ENCODE results near the gene SH3GLB2. TPM values are rescaled to one million over a fixed set of nuclear protein-coding genes. Genes with fewer than 3 reads are reported as not detected.
A peak's percentile ranks its signal among the peaks of the same experiment; 100 is the strongest.

The SH3GLB2 gene
- total and polyA plus RNA-seq, 2 experiments from 2014 or later: 21.9 to 68.0 TPM

DNA sequence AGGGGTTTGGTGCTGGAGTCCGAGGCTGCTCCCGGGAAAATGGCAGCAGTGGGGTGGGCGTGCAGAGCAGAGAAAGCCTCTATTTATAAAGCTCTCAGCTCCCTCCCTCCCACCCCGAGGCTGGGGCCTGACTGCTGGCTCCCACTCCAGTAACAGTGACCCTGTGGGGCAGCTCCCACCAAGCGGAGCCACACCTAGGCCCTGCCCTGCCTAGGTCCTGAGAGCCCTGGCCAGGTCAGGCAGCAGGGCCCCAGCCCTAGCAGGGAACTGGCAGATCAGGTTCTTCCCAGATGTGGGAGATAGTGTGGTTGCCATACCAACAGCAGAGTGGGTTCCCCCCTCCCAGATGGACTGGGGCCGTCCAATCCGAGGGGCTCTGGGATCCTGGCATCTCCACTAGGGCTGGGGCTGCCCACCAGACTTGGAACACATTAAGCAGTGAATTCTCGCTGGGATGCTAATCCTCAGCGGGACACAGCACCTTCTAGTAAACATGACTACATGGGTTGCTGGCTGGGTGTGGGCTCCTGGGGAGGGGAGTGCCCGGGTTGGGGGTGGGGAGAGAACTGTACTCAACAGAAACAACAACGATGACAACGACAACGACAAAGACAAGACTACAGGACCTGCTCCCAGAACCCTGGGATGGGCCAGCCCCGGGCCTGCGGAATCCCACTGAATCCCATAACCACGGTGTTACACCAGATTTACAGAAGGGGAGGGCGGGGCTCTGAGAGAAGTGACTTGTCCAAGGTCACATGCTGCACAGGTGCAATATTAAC, 1.5 kb downstream of the SH3GLB2 start:
- H3K27ac ChIP-seq (ENCODE audit: low read depth): no peak overlapping the region
- ATAC-seq (peak; percentile 68), DNase-seq (ENCODE audit: low spot score) (peak; percentile 76)
- H3K4me2 ChIP-seq: peak overlapping the region; percentile 79
- TF ChIP-seq ZNF331 (CRISPR knock-in tag; IDR thresholded peaks at IDR 0.05; ENCODE audit: low read depth) (no peak), NANOG (IDR thresholded peaks at IDR 0.05; ENCODE audit: borderline replicate concordance) (no peak), REST (IDR thresholded peaks at IDR 0.05; ENCODE audit: unreplicated experiment) (no peak), POLR2AphosphoS5 (IDR thresholded peaks at IDR 0.05; ENCODE audit: low read depth) (no peak), EZH2phosphoT487 (IDR thresholded peaks at IDR 0.05; ENCODE audit: unreplicated experiment) (no peak), CREB1 (CRISPR knock-in tag; IDR thresholded peaks at IDR 0.05; ENCODE audit: low read depth) (no peak), ZNF462 (CRISPR knock-in tag; IDR thresholded peaks at IDR 0.05) (no peak), EZH2 (IDR thresholded peaks at IDR 0.05; ENCODE audit: low read depth, unreplicated experiment) (no peak), CTCF (conservative IDR thresholded peaks at IDR 0.05; ENCODE audit: low read depth in 2 of 2) (no peak), STAT1 (IDR thresholded peaks at IDR 0.05; ENCODE audit: unreplicated experiment) (no peak), JUNB (IDR thresholded peaks at IDR 0.05; ENCODE audit: unreplicated experiment) (no peak), ZNF114 (CRISPR knock-in tag; IDR thresholded peaks at IDR 0.05) (no peak)
- TF ChIP-seq, protein P1, sequence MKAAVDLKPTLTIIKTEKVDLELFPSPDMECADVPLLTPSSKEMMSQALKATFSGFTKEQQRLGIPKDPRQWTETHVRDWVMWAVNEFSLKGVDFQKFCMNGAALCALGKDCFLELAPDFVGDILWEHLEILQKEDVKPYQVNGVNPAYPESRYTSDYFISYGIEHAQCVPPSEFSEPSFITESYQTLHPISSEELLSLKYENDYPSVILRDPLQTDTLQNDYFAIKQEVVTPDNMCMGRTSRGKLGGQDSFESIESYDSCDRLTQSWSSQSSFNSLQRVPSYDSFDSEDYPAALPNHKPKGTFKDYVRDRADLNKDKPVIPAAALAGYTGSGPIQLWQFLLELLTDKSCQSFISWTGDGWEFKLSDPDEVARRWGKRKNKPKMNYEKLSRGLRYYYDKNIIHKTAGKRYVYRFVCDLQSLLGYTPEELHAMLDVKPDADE (IDR thresholded peaks at IDR 0.05): no peak
- no peaks in the 10 kb centered on the region for H3F3A ChIP-seq (replicated peaks; ENCODE audit: low read depth)
- peaks cover 29% of the 10 kb centered on the region for H3K4me1 Mint-ChIP-seq
- H3K27ac Mint-ChIP-seq: no peak overlapping the region
- H3K27me3 Mint-ChIP-seq (ENCODE audit: insufficient read depth, low read depth, poor library complexity): no peaks in the 10 kb centered on the region
- H4K20me1 ChIP-seq (replicated peaks; ENCODE audit: insufficient read depth): peaks cover 22% of the 10 kb centered on the region
- H3K36me3 ChIP-seq (ENCODE audit: insufficient read depth): no peaks in the 10 kb centered on the region
- no peaks in the 10 kb centered on the region for H3K27me3 ChIP-seq (ENCODE audit: insufficient read depth)
- peaks cover 9% of the 10 kb centered on the region for H3K4me1 ChIP-seq (ENCODE audit: insufficient read depth)
- no peaks in the 10 kb centered on the region; the same call in 2 of the 3 replicates for H3K36me3 Mint-ChIP-seq (ENCODE audit: low read depth)
- no peak overlapping the region for H2AFZ ChIP-seq
- peak overlapping the region; percentile 78 for H3K4me3 Mint-ChIP-seq
- no peaks in the 10 kb centered on the region for H3K9me2 ChIP-seq (ENCODE audit: insufficient read depth)
- peaks cover 41% of the 10 kb centered on the region for H3K79me2 ChIP-seq (replicated peaks; ENCODE audit: insufficient read depth)
- H3K9me3 Mint-ChIP-seq: no peaks in the 10 kb centered on the region
- peak overlapping the region; percentile 78 for H3K4me3 ChIP-seq
